NAMALWA (cell line): ENCODE measurements around the gene SPINK7.

Experiments used
- DNase-seq: peaks from one replicate; pipeline ENCODE4 v3.0.0-alpha.2; 2015; ENCODE audit warnings: low spot score

SPINK7 gene

DNA sequence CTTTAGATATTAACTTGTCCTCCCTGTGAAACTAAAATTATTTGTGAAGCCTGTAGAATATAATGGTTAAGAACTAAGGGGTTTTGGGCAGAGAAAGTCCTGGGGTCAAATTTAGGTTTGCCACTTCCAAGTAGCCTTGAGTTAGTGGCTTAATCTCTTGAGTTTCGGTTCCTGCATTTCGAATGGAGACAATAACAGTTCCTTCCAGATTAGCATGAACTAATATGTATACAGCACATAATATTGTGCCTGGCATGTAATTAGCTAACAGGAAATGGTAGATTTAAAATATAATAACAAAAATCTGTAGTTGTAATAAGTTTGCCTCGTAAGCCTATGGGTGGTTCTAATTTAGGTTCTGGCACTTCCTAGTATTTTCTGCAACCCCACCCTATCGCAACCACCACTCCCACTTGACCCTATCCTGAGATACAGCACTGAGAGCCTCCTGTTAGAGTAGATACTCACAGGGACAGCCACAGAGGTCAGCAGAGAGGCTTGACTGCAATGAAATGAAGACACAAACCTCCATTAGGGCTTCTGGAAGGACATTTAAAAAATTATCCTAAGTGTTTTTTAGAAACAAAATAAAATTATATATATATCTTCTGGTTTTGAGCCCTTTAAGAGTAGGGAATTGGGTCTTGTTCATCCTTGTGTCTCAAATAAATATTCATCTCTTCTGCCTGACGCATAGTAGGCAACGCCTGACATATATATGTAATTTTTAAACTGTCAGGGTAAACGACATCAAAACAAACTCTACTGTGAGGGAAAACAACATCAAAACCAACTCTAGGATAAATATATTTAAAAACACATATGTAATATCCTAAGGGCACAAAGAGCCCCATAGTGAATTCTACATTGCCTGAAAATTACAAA lies 31.6 kb downstream of the SPINK7 start:
- no peak for DNase-seq

DNA sequence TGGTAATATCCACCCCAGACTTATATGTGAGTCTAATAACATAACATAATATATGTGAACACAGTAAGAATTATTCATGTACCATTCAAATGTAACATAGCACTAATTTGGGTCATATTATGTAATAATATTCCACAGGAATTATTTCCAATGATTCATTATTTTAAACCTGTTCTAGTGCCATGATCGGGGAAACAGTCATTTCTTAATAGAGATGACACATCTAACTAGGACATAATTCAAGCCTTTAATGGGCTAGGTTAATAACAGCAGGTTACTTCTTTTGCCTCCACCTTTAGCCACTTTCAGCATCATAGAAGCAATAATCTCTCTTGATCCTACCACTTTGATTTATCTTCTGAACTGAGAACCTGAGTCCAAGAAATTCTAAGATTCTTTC lies 35.5 kb downstream of the SPINK7 start:
- DNase-seq: no peak

DNA sequence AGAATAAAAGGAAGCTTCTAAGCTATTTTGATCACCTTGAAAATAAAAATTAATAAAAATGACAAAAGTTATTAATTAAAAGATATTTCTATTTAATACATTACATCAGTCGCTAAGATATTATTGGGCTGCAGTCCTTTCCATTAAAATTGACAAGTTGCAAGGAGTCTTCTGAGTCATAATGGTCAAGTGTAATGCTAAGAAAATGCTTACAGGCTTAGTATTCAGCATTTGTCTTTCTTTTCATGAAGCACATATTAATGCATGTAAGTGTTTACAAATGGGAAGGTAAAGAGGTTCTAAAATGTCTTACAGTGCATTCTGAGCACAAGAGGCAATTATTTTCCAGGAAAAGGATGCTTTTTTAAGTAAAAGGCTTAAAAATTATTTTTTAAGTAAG lies 40.5 kb downstream of the SPINK7 start:
- DNase-seq: no peak

DNA sequence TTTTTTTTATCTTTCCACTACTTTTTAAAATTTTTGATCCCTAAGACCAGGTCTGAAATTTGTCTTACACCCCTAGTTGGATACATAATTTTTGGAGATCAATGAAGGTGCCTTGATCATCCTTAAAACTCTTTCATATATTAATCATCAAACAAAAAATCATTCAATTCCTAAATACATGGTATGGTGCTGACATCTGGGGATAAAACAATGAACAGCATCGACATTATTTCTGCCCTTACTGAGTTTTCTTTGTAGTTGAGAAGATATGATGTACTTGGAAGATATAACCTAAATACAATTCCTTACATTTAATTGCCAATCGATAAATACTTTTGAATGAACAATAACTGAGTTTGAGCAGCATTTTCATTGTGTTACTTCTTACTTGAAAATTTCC lies 41.4 kb downstream of the SPINK7 start:
- no peak for DNase-seq

DNA sequence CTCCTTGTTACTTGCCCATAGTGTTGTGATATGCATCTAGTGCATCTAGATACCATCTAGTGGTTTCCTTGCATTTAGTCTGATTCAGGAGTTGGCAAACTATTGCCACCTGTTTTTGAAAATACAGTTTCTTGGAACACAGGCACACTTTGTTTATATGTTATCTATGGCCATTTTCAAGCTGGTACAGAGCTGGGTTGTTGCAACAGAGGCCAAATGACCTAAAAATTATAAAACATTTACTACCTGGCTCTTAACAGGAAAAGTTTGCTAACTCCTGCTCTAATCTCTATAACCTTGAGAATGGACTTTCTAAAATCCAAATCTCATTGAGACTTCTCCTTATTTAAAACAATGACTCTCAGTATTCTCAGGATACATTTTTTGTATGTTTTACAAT lies 52.1 kb downstream of the SPINK7 start:
- no peak for DNase-seq
